Mesothelial cell of epicardium (in vitro differentiated cells): ENCODE results near the gene CREG1. TPM values are rescaled to one million over a fixed set of nuclear protein-coding genes. Genes with fewer than 3 reads are reported as not detected.

ENCODE experiments used
- DNase-seq, 2 experiments: peaks; one replicate each; pipeline ENCODE4 v3.0.0; 2021; ENCODE audit warnings: low spot score in 2 of 2; ENCODE audit not compliant: unreplicated experiment in 2 of 2
- H3K27ac Mint-ChIP-seq: 2 replicates; pipeline ENCODE4 v1.8.0; 2021; ENCODE audit warnings: mixed read lengths
- H3K27me3 Mint-ChIP-seq: 2 replicates; pipeline ENCODE4 v1.8.0; 2021; ENCODE audit warnings: low read depth, mixed read lengths
- H3K36me3 Mint-ChIP-seq: 2 replicates; pipeline ENCODE4 v1.8.0; 2021; ENCODE audit warnings: mixed read lengths
- H3K4me1 Mint-ChIP-seq: 2 replicates; pipeline ENCODE4 v1.8.0; 2021; ENCODE audit warnings: mixed read lengths
- H3K4me3 Mint-ChIP-seq: 2 replicates; pipeline ENCODE4 v1.8.0; 2021; ENCODE audit warnings: mild to moderate bottlenecking, moderate library complexity, mixed read lengths
- H3K9me3 Mint-ChIP-seq: 2 replicates; pipeline ENCODE4 v1.8.0; 2021; ENCODE audit warnings: mixed read lengths
- total RNA-seq: library from RNA; stranded (reverse); gene quantifications from 3 replicates; pipeline ENCODE4 v1.2.1, GENCODE V29; 2021
- TF ChIP-seq, protein P1 (sequence below): fragments of 200-600 bp; sonication (generic); IDR thresholded peaks from one replicate; pipeline ENCODE4 v1.5.0; 2021; ENCODE audit warnings: antibody characterized with exemption; ENCODE audit not compliant: unreplicated experiment

CREG1 gene
- total RNA-seq, 1 donor from 2014 or later: 41.7 TPM

DNA sequence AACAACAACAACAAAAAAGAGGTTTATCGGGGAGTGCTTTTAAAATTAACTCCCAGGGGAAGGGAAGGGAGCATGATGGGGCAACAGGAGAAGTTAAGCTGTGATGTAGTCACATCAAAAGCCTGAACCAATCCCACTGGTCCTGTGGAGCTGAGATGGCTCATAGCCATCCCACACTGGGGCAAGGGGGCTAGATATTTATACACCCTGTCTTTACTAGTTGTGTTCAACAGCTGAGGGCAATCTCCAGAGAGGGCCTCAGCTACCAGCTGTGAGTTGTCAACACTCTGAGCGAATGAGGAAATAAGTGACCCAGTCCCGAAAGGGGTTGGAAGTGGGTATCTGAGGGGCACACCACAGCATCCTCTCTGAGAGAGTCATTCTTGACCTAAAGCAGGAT lies 31.0 kb upstream of the CREG1 start:
- DNase-seq: no peak
- H3K9me3 Mint-ChIP-seq: no peaks in the 10 kb centered on the region
- no peaks in the 10 kb centered on the region for H3K4me1 Mint-ChIP-seq
- no peak overlapping the region for H3K4me3 Mint-ChIP-seq
- no peaks in the 10 kb centered on the region for H3K36me3 Mint-ChIP-seq
- TF ChIP-seq, protein P1, sequence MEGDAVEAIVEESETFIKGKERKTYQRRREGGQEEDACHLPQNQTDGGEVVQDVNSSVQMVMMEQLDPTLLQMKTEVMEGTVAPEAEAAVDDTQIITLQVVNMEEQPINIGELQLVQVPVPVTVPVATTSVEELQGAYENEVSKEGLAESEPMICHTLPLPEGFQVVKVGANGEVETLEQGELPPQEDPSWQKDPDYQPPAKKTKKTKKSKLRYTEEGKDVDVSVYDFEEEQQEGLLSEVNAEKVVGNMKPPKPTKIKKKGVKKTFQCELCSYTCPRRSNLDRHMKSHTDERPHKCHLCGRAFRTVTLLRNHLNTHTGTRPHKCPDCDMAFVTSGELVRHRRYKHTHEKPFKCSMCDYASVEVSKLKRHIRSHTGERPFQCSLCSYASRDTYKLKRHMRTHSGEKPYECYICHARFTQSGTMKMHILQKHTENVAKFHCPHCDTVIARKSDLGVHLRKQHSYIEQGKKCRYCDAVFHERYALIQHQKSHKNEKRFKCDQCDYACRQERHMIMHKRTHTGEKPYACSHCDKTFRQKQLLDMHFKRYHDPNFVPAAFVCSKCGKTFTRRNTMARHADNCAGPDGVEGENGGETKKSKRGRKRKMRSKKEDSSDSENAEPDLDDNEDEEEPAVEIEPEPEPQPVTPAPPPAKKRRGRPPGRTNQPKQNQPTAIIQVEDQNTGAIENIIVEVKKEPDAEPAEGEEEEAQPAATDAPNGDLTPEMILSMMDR: no peak
- no peak overlapping the region for H3K27ac Mint-ChIP-seq
- no peaks in the 10 kb centered on the region for H3K27me3 Mint-ChIP-seq

DNA sequence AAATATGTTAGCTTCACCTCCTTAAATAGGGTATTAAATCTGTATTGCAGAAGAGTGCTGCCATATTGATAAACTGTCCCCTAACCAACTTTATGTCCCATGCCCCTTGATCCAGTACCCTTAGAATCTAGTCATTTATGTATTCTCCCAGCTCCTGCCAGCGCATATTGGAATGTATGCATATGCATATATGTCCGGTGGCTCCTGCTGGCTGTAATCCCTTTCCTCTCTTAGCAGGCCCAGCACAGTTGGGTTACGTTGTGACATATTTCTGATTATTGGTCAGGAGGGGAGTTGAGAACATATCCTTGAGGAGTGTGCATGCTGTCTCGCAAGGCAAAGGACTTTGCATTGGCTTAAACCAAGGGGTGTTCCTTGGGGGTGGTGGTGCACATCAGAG lies 29.2 kb upstream of the CREG1 start:
- Mint-ChIP-seq H3K27me3 (peaks cover 1% of the 10 kb centered on the region), H3K27ac (no peak overlapping the region), H3K4me1 (no peaks in the 10 kb centered on the region), H3K4me3 (no peak overlapping the region), H3K36me3 (no peaks in the 10 kb centered on the region), H3K9me3 (no peaks in the 10 kb centered on the region)
- DNase-seq: no peak
- TF ChIP-seq, protein P1: no peak

DNA sequence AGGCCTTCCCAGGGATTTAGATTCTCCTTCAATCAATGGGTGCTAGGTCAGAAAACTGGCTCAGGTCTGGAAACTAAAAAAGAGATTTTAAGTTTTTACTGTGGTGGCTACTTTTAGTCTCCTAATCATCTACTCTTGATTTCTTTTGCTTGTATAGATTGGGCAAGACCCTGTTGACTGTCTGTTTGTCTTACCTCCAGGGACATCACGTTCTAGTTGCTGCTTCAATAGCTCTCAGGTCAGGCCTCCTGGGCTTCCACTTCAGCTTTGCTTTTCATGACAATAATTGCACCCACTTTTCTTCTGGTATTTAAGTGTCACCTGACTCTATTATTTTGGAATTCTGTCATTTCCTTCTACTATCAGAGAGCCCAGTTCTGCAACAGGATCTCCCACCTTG lies 28.5 kb upstream of the CREG1 start:
- TF ChIP-seq, protein P1: no peak
- Mint-ChIP-seq H3K36me3 (no peaks in the 10 kb centered on the region), H3K4me3 (no peak overlapping the region), H3K9me3 (no peaks in the 10 kb centered on the region), H3K27me3 (peaks cover 4% of the 10 kb centered on the region), H3K27ac (no peak overlapping the region), H3K4me1 (no peaks in the 10 kb centered on the region)
- DNase-seq: no peak

DNA sequence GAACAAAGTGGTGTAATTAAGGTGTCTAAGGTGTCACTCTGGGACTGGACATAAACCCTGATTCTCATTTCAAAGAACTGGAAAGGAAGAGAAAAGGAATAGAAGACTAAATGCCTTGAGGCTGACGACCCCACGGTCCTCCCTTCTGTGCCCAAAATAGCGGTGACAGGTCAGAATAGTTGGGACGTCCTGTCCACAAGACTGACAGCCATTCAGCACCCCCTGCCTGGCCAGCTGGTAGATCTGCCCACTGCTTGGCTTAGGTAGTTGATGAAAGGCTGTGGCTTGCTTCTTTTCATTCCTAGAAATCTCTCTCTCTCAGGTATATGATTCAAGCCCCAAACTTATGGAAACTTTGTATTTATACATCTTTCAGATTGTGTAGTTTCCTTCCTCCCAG lies 26.4 kb upstream of the CREG1 start:
- Mint-ChIP-seq H3K27me3 (peaks cover 13% of the 10 kb centered on the region), H3K27ac (no peak overlapping the region), H3K9me3 (peaks cover 2% of the 10 kb centered on the region), H3K36me3 (no peaks in the 10 kb centered on the region), H3K4me3 (no peak overlapping the region), H3K4me1 (no peaks in the 10 kb centered on the region)
- TF ChIP-seq, protein P1: no peak
- DNase-seq: no peak

DNA sequence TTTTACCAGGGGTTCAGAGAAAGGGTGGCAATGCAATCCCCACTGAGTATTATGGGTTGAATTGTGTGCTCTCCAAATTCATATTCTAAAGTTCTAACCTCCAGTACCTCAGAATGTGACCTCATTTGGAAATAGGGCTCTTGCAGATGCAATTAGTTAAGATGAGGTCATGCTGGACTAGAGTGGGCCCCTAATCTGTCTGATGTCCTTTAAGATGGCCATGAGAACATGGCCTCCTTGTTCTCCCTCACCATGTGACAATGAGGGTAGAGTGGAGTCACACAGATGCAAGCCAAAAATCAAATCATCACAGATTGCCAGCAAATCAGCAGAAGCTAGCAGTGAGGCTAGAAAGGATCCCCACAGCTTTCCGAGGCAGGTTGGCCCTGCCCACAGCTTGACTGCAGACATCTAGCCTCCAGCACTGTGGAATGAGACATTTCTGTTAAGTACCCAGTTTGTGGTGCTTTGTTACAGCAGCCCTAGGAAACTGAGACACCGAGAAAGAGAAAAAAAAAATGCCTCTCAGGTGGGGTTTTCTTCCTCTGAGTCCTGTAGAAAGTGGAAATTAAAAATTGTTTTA lies 25.5 kb upstream of the CREG1 start:
- H3K27me3 Mint-ChIP-seq: peaks cover 13% of the 10 kb centered on the region
- H3K27ac Mint-ChIP-seq: no peak overlapping the region
- H3K9me3 Mint-ChIP-seq: peaks cover 8% of the 10 kb centered on the region
- TF ChIP-seq, protein P1: no peak
- no peaks in the 10 kb centered on the region for H3K36me3 Mint-ChIP-seq
- H3K4me3 Mint-ChIP-seq: no peak overlapping the region
- H3K4me1 Mint-ChIP-seq: no peaks in the 10 kb centered on the region
- no peak for DNase-seq

DNA sequence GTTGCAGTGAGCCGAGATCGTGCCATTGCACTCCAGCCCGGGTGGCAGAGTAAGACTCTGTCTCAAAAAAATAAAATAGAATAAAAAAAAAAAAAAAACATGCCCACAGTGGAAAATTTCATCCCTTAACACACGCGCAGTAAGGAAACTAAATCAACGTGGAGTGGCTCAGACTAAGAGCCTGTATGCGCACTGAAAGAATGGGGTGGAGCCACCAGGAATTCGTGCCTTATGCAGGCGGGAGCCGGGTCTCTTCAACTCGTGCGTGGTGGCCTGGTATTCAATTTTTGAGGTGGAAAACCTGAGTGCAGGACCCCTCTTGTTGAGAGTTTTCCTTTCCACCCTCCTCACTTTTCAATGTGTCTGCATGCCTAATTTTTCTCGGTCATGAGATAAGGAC lies 22.1 kb upstream of the CREG1 start:
- H3K4me1 Mint-ChIP-seq: no peaks in the 10 kb centered on the region
- DNase-seq: no peak
- peaks cover 12% of the 10 kb centered on the region for H3K9me3 Mint-ChIP-seq
- TF ChIP-seq, protein P1: no peak
- H3K4me3 Mint-ChIP-seq: no peak overlapping the region
- H3K27me3 Mint-ChIP-seq: peaks cover 13% of the 10 kb centered on the region
- H3K27ac Mint-ChIP-seq: no peak overlapping the region
- H3K36me3 Mint-ChIP-seq: no peaks in the 10 kb centered on the region
